Omental fat pad (tissue), 4 donors: ENCODE measurements around the gene LCN15. TPM values are rescaled to one million over a fixed set of nuclear protein-coding genes. Genes with fewer than 3 reads are reported as not detected.

ENCODE experiments used
- ATAC-seq: fragments of 150-250 bp; one replicate; pipeline ENCODE4 v1.9.1; 2016; ENCODE audit warnings: mild to moderate bottlenecking, moderate library complexity; ENCODE audit not compliant: low FRiP score
- DNase-seq: peaks from one replicate; pipeline ENCODE4 v3.0.0-alpha.2; 2019; ENCODE audit warnings: low spot score
- CTCF ChIP-seq, 3 donors: fragments of 450-650 bp; IDR thresholded peaks; one replicate each; pipeline ENCODE4 v1.5.1; 2016 to 2017; ENCODE audit warnings: antibody characterized with exemption in 3 of 3, mild to moderate bottlenecking in 3 of 3, moderate library complexity in 2 of 3
- total RNA-seq, 4 donors: library from RNA; depleted of rRNA; stranded (reverse); fragments of >200 nt; gene quantifications; one replicate each; pipeline ENCODE4 v1.1.0, GENCODE V29; 2016

LCN15 gene
- total RNA-seq, 4 donors from 2014 or later, result not detected

GRCh38 chr9:136718345-136719194 lies 45.7 kb downstream of the LCN15 start:
- DNase-seq (no peak), ATAC-seq (no peak)

GRCh38 chr9:136717399-136717798 lies 46.9 kb downstream of the LCN15 start:
- no peak for TF ChIP-seq CTCF (IDR thresholded peaks at IDR 0.05)
- DNase-seq (no peak), ATAC-seq (no peak)

More at GRCh38 chr9:136718345-136719194, 45.7 kb downstream of the LCN15 start:
- TF ChIP-seq CTCF (IDR thresholded peaks at IDR 0.05), result no peak

GRCh38 chr9:136714893-136715274 lies 49.4 kb downstream of the LCN15 start:
- TF ChIP-seq CTCF (IDR thresholded peaks at IDR 0.05), result no peak
- ATAC-seq, result no peak
- no peak for DNase-seq

- no peak for DNase-seq
- ATAC-seq, result no peak
- TF ChIP-seq CTCF (IDR thresholded peaks at IDR 0.05), result no peak
These were observed 50.0 kb downstream of the LCN15 start for GRCh38 chr9:136714096-136714892.

- DNase-seq, result no peak
- ATAC-seq, result no peak
- TF ChIP-seq CTCF (IDR thresholded peaks at IDR 0.05), result no peak
These were observed 50.8 kb downstream of the LCN15 start for GRCh38 chr9:136713550-136713949.

- no peak for TF ChIP-seq CTCF (IDR thresholded peaks at IDR 0.05)
- no peak for ATAC-seq
- no peak for DNase-seq
These were observed 51.4 kb downstream of the LCN15 start for GRCh38 chr9:136712690-136713544.
